Measurements from ENCODE around the gene DLGAP1.

- TF ChIP-seq YY1 (IDR thresholded peaks at IDR 0.05; ENCODE audit: insufficient read depth, insufficient read length), result no peak
- no peak for TF ChIP-seq ZNF274 (IDR thresholded peaks at IDR 0.05; ENCODE audit: low read depth, low read length)
Measured at GRCh38 chr18:3960977-3961376, 494.1 kb downstream of the DLGAP1 start.
